ENCODE results near the gene KANK2. TPM values are rescaled to one million over a fixed set of nuclear protein-coding genes. Genes with fewer than 3 reads are reported as not detected.
"Not testable (repeated sequence)": the region's sequence is repeated elsewhere in the genome, so short reads cannot be mapped to it uniquely, and the experiment has no call there.

Gene KANK2
- total RNA-seq, 1 experiment from 2014 or later = 98.4 TPM

GRCh38 chr19:11137542-11138384 lies 59.6 kb downstream of the KANK2 start:
- peaks cover 16% of the 10 kb centered on the region for H3K4me1 ChIP-seq

DNA sequence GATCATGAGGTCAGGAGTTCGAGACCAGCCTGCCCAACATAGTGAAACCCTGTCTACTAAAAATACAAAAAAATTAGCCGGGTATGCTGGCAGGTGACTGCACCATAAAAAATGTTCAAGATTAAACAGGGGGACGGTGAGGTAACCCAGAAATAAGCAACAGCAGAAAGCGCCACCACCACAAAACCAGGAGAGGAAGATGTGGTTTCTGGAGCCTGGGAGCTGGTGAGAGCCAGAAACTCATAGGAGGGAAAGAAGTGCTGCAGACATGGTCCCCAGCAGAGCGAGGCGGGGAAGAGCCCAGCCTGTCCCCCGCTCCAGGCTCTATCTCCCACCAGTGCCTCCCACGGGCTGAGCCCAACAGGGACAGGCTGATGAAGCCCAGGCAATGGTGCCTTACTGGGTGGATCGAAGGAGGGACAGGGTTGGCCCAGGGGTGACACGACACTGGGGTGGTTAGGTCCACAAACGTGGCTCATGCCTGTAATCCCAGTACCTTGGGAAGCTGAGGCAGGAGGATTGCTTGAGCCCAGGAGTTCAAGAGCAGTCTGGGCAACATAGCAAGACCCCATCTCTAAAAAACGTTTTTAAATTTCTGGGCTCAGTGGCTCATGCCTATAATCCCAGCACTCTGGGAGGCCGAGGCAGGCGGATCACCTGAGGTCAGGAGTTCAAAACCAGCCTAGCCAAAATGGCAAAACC lies 60.8 kb downstream of the KANK2 start:
- Histone ChIP-seq H3K4me3 (no peak overlapping the region), H3K27ac (no peak overlapping the region), H3K36me3 (peaks cover 18% of the 10 kb centered on the region), H3K27me3 (no peaks in the 10 kb centered on the region), H3K9me3 (replicated peaks) (no peaks in the 10 kb centered on the region), H3K4me1 (peaks cover 8% of the 10 kb centered on the region)
- no peak for DNase-seq

More at GRCh38 chr19:11137542-11138384, 59.6 kb downstream of the KANK2 start:
- Histone ChIP-seq H3K9me3 (replicated peaks) (no peaks in the 10 kb centered on the region), H3K4me3 (peak overlapping the region; percentile 19), H3K27me3 (no peaks in the 10 kb centered on the region), H3K36me3 (peaks cover 9% of the 10 kb centered on the region; the same call in 1 of the 2 replicates), H3K27ac (peak overlapping the region; percentile 65)
- DNase-seq = peak; percentile 92 to 94

- no peaks in the 10 kb centered on the region for H3K4me1 ChIP-seq
- H3K27ac ChIP-seq = no peak overlapping the region
- no peak for DNase-seq
- no peaks in the 10 kb centered on the region for H3K27me3 ChIP-seq
- H3K9me3 ChIP-seq (replicated peaks) = no peaks in the 10 kb centered on the region
- no peak overlapping the region for H3K4me3 ChIP-seq
- H3K36me3 ChIP-seq = peaks cover 65% of the 10 kb centered on the region
Measured at GRCh38 chr19:11131471-11131870, 65.9 kb downstream of the KANK2 start.

DNA sequence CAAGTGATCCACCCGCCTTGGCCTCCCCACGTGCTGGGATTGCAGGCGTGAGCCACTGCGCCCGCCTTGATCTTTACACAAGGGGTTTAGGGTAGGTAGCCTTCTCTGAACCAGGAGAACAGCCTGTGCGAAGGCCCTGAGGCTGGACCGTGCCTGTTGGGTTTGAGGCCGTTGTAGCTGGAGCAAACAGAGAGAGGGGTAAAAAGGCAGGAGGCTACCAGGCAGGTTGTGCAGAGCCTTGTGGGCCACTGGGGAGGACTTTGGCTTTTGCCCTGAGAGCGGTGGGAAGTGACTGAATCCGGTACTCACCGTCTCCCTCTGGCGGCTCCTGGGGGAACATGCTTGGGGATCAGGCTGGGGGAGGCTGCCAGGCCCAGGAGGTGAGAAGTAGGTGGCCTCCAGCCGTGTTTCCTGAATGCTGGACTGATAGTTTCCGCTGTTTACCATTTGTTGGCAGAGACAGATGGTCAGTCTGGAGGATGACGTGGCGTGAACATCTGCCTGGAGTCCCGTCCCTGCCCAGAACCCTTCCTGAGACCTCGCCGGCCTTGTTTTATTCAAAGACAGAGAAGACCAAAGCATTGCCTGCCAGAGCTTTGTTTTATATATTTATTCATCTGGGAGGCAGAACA lies 66.4 kb downstream of the KANK2 start:
- H3K36me3 ChIP-seq = peaks cover 69% of the 10 kb centered on the region
- no peak overlapping the region for H3K4me3 ChIP-seq
- no peaks in the 10 kb centered on the region for H3K4me1 ChIP-seq
- no peaks in the 10 kb centered on the region for H3K27me3 ChIP-seq
- peak; percentile 63 to 77 for DNase-seq
- H3K27ac ChIP-seq = no peak overlapping the region
- H3K9me3 ChIP-seq (replicated peaks) = no peaks in the 10 kb centered on the region

- H3K27me3 ChIP-seq = no peaks in the 10 kb centered on the region
- DNase-seq = no peak
- H3K4me1 ChIP-seq = no peaks in the 10 kb centered on the region
- H3K27ac ChIP-seq = no peak overlapping the region
- H3K4me3 ChIP-seq = no peak overlapping the region
- H3K36me3 ChIP-seq = peaks cover 92% of the 10 kb centered on the region
- no peaks in the 10 kb centered on the region for H3K9me3 ChIP-seq (replicated peaks)
Measured at GRCh38 chr19:11127905-11128304, 69.4 kb downstream of the KANK2 start.

GRCh38 chr19:11125994-11126685 lies 71.2 kb downstream of the KANK2 start:
- Histone ChIP-seq H3K4me3 (no peak overlapping the region), H3K36me3 (peaks cover 83% of the 10 kb centered on the region), H3K27me3 (no peaks in the 10 kb centered on the region), H3K4me1 (no peaks in the 10 kb centered on the region), H3K27ac (no peak overlapping the region), H3K9me3 (replicated peaks) (no peaks in the 10 kb centered on the region)
- peak; percentile 71 to 87 for DNase-seq

GRCh38 chr19:11124157-11124556 lies 73.2 kb downstream of the KANK2 start:
- peaks cover 83% of the 10 kb centered on the region for H3K36me3 ChIP-seq
- not testable (repeated sequence) for H3K4me3 ChIP-seq; H3K27ac ChIP-seq; H3K4me1 ChIP-seq; DNase-seq; H3K9me3 ChIP-seq (replicated peaks); H3K27me3 ChIP-seq

- no peak overlapping the region for H3K27ac ChIP-seq
- no peaks in the 10 kb centered on the region for H3K4me1 ChIP-seq
- no peak overlapping the region for H3K4me3 ChIP-seq
- H3K36me3 ChIP-seq = peaks cover 82% of the 10 kb centered on the region
- no peaks in the 10 kb centered on the region for H3K27me3 ChIP-seq
- H3K9me3 ChIP-seq (replicated peaks) = no peaks in the 10 kb centered on the region
- DNase-seq = no peak
Measured at GRCh38 chr19:11123114-11123513, 74.2 kb downstream of the KANK2 start.

- DNase-seq; H3K9me3 ChIP-seq (replicated peaks); H3K4me1 ChIP-seq; H3K4me3 ChIP-seq; H3K27ac ChIP-seq; H3K27me3 ChIP-seq: not testable (repeated sequence)
- peaks cover 81% of the 10 kb centered on the region for H3K36me3 ChIP-seq
Measured at GRCh38 chr19:11121963-11122362, 75.4 kb downstream of the KANK2 start.

DNA sequence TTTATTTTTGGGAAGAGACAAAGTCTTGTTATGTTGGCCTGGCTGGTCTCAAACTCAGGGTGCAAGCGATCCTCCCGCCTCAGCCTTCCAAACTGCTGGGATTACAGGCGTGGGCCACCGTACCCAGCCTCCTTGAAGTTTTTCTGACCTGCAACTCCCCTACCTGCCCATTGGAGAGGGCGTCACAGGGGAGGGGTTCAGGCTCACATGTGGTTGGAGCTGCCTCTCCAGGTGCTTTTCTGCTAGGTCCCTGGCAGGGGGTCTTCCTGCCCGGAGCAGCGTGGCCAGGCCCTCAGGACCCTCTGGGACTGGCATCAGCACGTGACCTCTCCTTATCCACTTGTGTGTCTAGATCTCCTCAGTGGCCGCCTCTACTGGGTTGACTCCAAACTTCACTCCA lies 80.8 kb downstream of the KANK2 start:
- H3K36me3 ChIP-seq = peaks cover 82% of the 10 kb centered on the region
- no peak overlapping the region for H3K27ac ChIP-seq
- H3K4me1 ChIP-seq = no peaks in the 10 kb centered on the region
- no peaks in the 10 kb centered on the region for H3K9me3 ChIP-seq (replicated peaks)
- no peaks in the 10 kb centered on the region for H3K27me3 ChIP-seq
- no peak for DNase-seq
- no peak overlapping the region for H3K4me3 ChIP-seq

DNA sequence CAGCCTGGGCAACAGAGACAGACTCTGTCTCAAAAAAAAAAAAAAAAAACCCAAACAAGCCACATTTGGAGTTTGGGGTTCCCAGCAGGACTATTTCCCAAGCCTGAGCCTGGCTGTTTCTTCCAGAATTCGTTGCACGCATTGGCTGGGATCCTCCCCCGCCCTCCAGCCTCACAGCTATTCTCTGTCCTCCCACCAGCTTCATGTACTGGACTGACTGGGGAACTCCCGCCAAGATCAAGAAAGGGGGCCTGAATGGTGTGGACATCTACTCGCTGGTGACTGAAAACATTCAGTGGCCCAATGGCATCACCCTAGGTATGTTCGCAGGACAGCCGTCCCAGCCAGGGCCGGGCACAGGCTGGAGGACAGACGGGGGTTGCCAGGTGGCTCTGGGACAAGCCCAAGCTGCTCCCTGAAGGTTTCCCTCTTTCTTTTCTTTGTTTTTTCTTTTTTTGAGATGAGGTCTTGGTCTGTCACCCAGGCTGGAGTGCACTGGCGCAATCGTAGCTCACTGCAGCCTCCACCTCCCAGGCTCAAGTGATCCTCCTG lies 81.4 kb downstream of the KANK2 start:
- H3K4me1 ChIP-seq = no peaks in the 10 kb centered on the region
- H3K36me3 ChIP-seq = peaks cover 85% of the 10 kb centered on the region
- no peaks in the 10 kb centered on the region for H3K27me3 ChIP-seq
- DNase-seq = no peak
- H3K9me3 ChIP-seq (replicated peaks) = no peaks in the 10 kb centered on the region
- no peak overlapping the region for H3K27ac ChIP-seq
- no peak overlapping the region for H3K4me3 ChIP-seq

GRCh38 chr19:11115042-11115441 lies 82.3 kb downstream of the KANK2 start:
- Histone ChIP-seq H3K36me3 (peaks cover 85% of the 10 kb centered on the region), H3K27me3 (no peaks in the 10 kb centered on the region)
- no peak for DNase-seq

More at GRCh38 chr19:11115042-11115441, 82.3 kb downstream of the KANK2 start:
- H3K27ac ChIP-seq = no peak overlapping the region
- H3K4me1 ChIP-seq = no peaks in the 10 kb centered on the region
- H3K9me3 ChIP-seq (replicated peaks) = no peaks in the 10 kb centered on the region
- H3K4me3 ChIP-seq = no peak overlapping the region
